Stimulated activated CD4-positive, alpha-beta T cell treated with anti-CD3 and anti-CD28 coated beads, Interleukin-1b, Interleukin-23, amount 100 ng/mL, for 48 hours (primary cell): Measurements from ENCODE around the gene UNK.
"Not testable (repeated sequence)": the region's sequence is repeated elsewhere in the genome, so short reads cannot be mapped to it uniquely, and the experiment has no call there.

ENCODE experiments used
- DNase-seq: peaks from one replicate; pipeline ENCODE4 v3.0.0-alpha.2; 2020

UNK gene

DNA sequence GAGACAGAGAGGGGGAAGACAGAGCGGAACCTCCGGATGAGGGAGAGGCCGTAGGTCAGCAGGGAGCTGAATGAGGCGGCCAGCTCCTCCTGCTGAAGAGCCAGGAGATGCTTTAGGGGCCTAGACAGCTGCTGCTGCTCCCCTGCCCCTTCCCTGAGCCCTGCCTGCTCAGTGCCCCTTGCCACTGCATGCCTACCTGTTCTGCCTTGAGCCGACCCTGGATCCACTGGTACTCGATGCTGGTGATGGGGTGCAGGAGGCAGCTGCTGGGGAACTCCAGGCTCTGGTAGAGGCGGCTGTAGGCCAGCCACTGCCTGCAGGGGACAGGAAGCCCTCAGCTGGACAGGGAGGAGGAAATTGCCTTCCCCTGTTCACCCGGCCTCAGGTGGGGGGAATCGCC is 52.0 kb downstream of the UNK start:
- DNase-seq: no peak

DNA sequence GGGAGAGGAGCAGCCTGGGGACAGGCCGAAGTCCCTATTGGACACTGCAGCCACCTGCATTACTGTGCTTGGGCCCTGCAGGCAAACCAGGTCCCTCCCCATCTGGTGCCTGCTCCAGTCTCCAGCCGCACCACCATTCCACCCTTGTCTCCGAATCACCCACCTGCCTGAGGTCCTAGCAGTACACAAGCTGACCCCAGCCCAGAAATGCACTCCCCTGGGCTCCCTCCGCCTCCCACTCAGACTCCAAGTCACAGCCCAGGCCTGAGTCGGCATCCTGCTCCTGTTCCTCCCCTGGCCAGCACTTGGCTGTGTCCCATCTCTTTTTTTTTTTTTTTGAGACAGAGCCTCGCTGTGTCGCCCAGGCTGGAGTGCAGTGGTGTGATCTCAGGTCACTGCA is 53.3 kb downstream of the UNK start:
- DNase-seq: no peak

DNA sequence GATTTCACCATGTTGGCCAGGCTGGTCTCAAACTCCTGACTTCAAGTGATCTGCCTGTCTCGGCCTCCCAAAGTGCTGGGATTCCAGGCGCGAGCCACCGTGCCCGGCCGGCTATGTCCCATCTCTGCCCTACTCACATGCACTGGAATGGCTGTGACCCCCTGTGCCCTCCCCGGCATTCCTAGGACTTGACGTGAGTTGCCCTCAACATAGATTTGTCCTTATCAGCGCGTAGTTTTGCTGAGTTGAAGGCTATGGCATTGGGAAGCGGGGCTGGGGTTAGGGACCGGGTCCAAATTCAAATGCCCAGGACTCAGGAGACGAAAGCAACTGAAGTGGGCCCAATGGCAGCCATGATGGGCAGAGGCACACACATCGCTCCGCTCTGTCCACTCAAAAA is 53.8 kb downstream of the UNK start:
- no peak for DNase-seq

DNA sequence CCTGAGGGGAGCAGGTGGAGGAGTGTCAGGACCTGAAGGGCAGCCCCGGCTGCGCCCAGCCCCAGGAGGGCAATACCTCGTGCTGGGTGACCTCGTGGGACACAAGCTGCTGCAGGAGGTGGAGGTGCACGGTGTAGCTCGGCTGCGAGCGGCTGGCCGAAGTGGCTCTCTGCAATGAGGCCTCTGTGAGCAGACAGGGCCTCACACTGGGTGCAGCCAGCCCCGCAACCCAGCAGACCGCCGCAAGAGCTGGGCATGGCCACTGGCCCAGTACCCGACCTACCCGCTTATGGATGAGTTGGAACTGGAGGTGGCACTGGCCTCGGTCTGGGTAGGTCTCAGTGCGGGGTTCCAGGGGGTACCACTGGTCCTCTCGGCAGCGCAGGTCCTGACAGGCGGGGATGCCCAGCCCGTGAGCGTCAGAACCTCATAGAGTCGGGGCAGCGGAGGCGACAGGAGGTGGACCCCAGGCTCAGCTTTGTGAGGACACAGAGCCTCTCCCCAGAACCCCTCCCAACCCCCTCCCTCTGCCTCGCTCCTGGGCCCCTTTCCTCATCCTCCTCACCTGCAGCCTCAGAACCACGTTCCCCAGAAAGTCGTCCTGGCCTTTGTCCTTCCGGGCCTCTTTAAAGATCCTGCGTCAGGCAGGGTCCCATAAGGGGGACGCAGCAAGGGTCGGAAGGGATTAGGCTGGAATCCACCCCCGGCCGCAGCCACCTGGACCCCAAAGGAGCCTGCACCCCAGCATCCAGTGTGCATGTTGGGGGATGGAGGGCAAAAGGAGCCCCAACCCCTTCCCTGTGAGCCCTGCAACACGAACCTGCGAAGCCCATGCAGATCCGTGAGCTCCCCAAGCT is 55.6 kb downstream of the UNK start:
- DNase-seq: no peak

DNA sequence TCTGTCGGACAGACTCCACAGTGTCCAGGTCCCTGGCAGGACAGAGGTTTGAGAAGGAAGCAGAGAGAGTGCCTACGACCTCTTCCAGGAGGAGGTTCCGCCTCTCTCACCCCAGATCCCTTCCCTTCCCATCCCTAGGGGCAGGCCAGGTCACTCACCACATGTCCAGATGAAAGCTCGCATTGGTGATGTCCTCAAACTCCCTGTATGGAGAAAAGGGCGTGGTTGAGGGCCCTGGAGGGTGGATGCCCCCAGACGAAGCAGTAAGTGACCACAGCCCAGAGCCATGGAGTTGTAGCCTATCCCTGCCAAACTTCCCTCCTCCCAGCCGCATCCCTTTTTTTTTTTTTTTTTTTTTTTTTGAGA is 56.2 kb downstream of the UNK start:
- no peak for DNase-seq

DNA sequence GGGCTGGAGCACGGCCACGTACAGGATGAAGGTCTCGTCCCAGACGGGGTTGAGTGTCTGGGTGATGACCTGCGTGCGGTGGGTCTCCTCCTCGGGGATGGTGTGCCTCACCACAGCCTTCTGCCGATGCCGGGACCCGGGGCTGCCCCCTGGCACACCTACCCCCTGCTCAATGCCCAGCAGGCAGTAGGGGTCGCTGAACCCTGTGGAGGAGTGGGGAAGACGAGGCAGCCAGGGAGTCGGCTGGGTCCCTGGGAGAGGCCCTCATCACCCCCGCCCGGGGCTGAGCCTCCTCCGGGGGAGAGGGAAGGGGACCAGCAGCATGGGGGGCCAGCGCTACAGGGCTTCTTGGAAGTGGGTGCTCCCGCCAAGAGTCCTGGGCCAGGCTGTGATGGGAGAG is 57.8 kb downstream of the UNK start:
- DNase-seq: no peak

DNA sequence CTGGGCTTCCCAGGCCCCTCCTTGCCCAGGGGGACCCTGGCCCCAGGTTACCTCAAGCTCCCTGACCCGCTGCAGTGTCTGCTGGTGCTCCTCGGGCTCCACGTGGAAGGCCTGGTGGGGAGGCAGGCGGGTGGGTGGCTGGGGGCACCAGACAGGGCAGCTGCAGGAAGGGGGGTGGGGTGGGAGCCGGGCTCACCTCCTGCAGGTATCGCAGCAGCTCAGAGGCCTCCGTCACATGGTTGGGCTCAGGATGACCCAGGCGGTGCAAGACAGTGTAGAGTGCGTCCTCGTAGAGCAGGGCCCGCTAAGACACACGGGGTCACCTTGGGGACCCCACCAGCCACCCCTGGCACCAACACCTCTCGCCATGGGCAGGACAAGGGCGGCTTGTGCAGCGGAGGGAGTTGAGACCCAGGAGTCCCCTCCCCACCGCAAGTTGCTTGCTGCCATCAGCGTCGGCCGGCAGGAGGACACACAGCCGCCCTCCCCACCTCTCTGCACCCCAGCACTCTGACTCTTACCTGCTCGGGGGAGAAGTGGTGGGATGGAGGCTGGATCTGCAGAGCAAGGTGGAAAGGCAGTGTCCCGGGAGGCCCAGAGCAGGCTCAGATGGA is 58.5 kb downstream of the UNK start:
- DNase-seq: no peak

DNA sequence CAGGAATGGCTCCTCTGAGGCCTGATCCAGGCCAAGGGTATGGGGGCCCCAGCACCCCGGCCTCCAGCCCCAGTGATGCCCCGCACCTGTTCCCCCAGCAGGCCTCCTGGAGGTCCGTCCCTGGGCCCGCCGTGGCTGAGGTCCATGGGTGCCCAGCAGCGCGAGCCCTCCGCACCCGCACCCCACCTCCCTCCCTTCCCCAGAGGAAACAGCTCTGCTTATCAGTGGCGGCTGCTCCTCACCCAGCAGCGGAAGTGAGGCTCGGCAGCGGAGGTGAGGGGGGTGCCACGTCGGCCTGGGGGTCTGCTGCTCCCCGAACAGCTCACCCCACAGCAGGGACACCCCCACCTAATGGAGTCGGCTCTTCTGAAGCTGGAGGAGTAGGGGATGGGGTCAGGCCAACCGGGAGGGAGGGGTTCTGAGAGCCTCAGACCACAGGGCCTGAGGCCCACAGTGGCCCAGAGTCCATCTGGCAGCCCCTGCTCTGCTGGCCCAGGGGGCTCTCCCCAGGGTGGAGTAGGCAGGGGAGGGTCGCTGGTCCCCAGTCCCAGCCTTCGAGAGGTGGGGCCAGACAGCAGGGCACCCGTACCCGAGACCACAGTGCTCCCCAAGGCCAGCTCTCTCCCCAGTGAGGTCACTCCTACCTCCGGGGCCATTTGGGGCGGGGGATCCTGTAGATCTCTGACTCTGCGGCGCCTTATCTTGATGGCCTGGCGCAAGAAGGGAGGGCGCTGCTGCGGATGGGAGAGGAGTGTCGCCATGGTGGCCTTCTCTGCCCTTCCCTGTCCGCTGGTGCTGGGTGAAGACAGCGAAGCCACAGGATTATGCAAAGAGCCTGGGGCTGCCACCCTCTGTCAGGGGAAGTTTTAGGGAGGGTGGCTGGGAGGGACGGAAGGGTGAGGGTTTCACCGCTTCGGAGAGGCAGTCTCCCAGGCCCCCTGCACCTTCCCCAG is 59.2 kb downstream of the UNK start, which contains the start of gene UNC13D:
TSS of gene UNC13D (minus strand) at position 828 of the 953 bp plus-strand sequence. CDS start at position 761, 67 bp downstream.
- DNase-seq: peak; percentile 54

DNA sequence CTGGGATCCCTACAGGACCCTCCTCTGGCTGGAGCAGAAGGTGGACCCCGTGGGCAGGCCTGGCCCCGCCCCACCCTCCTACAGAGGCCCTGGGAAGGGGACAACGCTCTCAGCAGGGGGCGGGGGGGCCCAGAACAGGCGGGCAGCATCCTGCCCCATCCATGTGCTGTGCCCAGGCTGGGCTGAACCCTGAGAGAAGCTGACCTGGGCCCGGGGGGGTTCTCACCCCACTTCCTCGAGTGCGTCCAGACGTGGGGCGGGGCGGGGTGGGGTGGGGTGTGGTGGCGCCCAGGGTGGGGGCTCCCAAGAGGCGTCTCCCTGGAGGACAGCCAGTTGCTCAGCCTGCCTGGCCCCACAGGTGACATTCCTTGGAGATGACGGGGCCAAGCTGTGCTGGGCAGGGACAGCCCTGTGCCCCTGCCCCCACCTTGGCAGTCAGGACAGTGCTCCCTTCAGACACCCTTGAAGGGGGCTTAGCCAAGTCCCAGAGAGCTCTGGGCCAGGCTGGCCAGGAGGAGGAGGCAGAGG is 60.0 kb downstream of the UNK start:
- no peak for DNase-seq

DNA sequence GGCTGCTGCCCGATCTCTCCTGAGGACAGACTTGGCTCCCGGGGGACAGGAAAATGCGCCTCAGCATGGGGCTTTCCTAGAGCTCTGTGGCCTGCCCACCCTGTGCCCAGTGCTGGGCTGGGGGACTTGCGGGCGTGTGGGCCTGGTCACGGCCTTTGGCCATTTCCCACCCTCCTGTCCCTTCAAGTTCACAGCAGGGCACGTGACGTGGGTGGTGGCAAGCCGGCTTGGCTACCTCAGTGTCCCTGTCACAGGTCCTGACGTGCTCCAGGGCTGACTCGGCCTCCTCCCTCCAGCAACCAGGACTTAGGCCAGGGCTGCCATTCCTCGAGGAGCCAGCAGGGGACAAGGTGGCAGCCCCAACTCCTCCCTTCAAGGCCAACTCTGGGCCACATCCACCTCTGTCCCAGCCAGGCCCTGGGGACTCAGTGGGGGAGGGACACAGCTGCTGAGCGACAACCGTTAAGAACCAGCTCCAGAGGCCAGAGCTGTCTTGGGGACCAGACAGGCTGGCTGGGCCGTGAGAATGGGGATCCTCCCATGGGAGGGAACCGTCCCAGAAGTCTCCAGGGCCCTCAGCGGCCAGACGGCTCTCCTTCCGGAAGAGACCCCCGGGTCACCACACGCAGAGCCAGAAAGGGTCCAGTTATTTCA is 60.6 kb downstream of the UNK start:
- DNase-seq: peak; percentile 79

DNA sequence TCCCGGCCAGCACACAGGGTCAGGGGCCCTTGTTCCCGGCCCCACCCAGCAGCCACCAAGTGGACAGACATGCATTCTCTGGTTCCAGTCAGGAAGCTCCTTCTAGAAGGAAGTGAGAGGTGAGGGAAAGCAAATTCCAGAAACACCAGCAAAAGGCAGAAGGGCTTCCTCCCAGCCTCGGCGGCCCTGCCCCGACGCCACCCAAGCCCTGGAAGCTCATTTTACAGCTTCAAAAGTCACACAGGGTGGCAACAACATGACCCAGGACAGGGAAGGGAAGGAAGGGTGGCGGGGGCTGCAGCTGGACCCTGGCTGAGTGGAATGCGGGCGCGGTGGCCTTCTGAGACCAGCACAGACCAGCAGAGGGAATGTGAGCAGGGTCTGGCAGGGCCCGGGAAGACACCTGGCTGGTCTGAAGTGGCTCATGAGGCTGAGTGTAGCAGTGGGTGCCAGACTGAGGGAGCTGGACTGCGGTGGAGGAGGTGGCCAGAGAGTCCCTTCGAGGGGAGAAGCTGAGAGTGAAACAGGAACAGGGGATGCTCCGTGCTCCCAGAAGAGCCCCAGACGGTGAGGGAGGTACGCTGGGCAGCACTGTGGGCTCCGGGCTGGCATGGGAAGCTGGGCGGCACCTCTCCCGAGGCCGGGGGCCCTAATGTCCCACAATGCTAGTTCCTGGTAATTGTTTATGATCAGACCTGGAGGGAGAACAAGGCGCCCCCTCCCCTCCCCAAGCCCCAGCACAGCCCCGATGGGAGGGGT is 61.5 kb downstream of the UNK start:
- no peak for DNase-seq

DNA sequence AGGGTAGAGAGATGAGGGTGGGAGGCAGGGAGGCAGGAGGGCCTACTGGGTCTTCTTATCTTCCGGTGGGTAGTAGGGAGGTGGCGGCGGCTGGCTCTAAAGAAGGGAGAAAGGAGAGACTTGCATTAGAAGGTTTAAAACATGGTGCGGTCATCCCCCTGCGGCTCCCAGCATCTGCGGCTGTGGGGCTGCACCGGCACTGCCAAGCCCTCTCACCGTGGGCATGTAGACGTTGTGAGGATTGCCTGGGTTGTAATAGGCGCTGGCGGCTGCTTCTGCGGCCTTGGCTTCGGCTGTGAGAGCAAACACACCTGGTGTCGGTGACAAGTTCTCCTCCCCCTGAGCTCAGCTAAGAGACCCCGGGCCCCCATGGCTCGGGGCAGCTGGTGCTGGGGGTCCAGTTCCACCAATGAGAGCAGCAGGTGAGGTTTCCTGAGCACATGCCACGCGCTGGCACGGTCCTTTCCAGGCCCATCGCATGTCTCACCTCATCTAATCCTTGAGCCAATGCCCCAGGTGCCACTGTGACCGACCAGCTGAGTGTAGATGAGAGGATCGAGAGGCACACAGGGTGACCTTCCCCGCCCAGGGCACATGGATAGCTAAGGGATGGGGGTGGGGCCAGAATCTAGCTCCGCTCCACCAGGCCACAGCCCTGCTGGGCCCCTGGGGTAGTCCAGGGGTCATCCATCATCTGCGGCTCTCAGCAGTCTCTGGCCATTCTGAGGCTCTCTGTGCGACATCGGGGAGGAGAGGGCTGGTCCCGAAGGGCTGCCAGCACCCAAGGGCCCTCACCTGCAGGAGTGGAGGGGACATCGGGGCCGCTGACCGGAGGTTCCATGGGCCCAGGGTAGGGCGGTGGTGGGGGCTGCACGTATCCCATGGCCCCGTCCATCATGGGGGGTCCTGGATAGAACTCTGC is 62.3 kb downstream of the UNK start:
- no peak for DNase-seq

DNA sequence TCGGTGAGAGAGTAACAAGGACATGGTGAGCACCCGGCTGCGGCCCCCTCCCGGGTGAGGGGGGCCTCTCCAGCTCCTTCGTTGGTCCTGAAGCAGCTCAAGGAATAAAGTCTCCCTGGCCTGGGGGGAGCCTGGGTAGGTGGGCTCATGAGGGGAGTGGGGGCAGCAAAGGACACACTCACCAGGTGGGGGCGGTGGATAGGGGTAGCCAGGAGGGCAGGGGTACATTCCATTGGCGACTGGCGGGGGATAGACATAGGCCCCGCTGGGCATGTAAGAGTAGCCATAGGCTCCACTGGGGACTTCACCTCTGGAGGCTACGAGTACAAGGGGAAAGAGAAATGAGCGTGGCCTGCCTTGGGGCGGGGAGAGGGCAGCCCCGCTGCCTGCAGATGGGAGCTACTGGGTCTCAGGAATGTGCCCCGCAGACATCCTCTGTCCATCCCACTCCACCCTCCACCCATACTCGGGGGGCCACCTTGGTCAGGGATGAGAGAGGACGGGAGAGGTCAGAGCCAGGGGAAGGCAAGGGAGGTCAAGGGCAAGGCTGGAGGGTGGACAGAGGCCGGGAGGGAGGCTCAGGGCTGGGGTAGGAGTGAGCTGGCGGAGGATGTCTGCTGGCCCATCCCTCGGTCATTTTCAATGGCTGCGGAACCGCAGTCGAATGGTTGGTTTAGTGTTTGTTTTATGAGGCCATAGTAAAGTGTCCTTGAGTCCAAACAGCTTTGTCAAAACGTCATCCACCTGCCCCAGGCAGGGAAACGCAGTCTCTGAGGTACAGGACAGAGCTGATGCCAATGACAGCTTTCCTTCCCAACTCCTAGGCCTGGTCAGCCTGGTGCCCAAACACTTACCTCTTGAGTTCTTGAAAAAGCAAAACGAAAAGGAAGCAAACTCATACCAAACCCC is 63.3 kb downstream of the UNK start:
- no peak for DNase-seq

DNA sequence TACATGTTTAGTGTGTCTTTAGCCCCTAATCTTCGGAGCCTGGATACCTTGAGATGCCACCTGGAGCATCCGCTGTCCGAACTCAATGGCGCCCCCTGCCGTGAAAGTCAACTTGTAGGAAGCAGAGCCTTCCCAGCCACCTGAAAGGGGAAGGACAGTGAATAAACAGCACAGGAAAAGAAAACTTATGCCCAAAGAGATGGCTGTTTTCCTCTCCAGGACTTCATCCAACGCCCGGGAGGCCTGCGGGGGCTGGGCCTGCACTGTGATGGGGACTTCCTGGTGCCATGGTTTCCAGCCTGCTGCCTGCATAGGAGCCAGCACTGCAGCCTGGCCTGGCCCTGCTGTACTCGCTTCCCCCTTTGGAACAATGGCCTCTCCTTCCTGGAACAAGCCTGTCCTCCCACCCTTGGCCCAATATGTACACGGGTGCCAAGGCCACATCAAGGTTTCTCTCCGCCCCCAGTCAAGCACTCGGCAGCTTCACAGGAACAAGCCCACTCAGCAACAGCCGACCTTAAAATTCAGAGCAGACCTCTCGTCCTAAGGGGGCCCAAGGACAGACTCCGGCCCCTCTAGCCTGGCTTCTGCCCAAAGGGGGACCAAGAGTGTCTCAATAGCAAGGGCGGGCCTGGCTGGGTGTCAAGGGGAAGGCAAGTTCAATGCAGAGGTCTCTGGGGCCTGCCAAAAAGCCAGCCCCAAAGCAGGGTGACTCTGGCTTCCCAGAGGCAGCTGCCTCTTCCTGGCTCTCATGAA is 64.1 kb downstream of the UNK start:
- DNase-seq: peak; percentile 77

DNA sequence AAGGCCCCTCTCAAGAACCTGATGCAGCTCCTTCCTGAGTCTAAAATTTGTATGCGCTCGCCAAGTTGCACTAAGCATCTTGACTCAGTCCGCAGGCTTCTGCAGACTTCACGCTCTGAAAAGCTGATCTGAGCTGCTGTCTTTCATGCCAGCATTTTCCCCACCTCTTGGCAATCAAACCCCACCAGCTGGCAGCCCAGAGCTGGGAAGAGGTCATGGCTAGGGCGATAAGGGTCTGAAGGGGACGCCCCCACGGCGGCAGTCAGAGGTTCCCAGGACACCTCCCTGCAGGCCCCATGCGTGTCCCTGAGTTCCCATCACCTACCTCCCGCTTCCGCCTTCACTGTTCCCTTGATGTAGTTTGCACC is 64.7 kb downstream of the UNK start:
- no peak for DNase-seq

DNA sequence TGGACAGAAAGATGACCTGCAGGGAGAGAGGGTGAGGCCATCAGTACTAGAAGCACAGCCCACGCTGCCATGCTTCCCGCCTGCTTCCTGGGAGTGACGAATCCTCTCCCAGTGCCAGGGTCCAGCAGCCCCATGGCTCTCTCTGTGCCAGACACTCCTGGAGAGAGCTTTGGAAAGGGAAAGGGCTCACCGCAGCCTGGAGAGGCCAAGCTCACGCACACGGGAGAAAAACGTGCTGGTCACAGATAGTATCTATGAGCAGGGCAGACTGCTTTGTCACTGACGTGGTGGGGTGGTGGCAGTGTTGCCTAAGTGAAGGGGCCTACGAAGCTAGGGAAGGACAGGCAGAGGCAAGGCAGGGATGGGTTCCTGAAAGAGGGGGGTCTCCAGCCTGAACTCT is 65.1 kb downstream of the UNK start:
- DNase-seq: no peak

DNA sequence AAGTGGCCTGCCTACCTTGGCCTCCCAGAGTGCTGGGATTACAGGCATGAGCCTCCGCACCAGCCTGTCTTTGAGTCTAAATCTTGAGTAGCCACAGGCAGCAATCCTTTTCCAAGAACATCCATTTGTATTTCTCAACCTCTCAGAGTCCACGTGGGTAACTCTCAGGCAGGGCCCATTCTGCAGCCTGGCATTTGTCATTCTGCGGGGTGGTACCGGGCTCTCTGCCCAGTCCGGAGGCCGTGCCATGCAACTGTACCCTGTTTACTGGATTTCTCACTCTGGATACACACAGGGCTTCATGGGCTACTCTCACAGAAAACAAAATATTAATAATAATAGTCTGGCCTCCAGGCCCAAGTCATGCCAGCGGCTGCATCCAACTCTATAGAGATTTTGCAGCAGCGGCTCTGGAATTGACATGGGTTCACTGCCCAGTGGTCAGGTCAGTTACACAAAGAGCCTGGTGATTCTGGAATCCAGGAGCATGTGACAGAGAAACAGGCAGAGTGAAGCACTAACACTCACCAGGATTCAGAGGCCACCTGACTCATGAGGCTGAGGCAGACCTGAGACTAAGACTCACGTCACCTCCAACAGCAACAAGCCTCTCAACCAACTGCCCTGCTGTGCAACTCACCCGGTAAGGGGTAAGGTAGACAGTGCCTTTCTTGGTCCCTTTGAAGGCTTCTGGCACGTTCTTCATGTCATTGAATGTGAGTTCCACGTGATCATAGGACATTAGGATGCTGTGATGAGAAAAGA is 66.5 kb downstream of the UNK start:
- no peak for DNase-seq

DNA sequence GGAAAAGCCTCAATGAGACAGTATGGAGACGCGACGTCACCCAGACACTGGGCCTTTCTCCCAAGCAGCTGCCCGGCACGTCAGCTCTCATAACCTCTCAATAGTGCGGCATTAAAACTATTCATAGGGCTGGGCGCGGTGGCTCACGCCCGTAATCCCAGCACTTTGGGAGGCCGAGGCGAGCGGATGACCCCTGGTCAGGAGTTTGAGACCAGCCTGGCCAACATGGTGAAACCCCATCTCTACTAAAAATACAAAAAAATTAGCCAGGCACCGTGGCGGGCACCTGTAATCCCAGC is 67.0 kb downstream of the UNK start:
- not testable (repeated sequence) for DNase-seq
